Effector memory CD8-positive, alpha-beta T cell (primary cell): ENCODE measurements around the gene THAP7.

ENCODE experiments used
- ATAC-seq: fragments of 150-1000 bp; cut with Tn5 transposase; replicated peaks from 2 replicates; pipeline ENCODE4 v1.10.0; 2021; ENCODE audit warnings: mild to moderate bottlenecking, moderate library complexity
- DNase-seq, 3 experiments: peaks; one replicate each; pipeline ENCODE4 v3.0.0; 2021
- H3K27ac Mint-ChIP-seq, 2 donors: one replicate each; pipeline ENCODE4 v1.8.0; 2022; ENCODE audit warnings: mild to moderate bottlenecking in 2 of 2, mixed read lengths in 2 of 2, moderate library complexity in 2 of 2
- H3K27me3 Mint-ChIP-seq, 2 donors: one replicate each; pipeline ENCODE4 v1.8.0; 2022; ENCODE audit warnings: mixed read lengths in 2 of 2
- H3K36me3 Mint-ChIP-seq: one replicate; pipeline ENCODE4 v1.8.0; 2022; ENCODE audit warnings: mild to moderate bottlenecking, moderate library complexity, mixed read lengths; ENCODE audit not compliant: insufficient read depth
- H3K4me1 Mint-ChIP-seq, 2 donors: one replicate each; pipeline ENCODE4 v1.8.0; 2022; ENCODE audit warnings: low read depth in 2 of 2, mixed read lengths in 2 of 2
- H3K4me3 Mint-ChIP-seq, 2 donors: one replicate each; pipeline ENCODE4 v1.8.0; 2022; ENCODE audit warnings: mild to moderate bottlenecking in 2 of 2, mixed read lengths in 2 of 2, moderate library complexity in 2 of 2
- H3K9me3 Mint-ChIP-seq, 2 donors: one replicate each; pipeline ENCODE4 v1.8.0; 2022; ENCODE audit warnings: mixed read lengths in 2 of 2

The THAP7 gene

DNA sequence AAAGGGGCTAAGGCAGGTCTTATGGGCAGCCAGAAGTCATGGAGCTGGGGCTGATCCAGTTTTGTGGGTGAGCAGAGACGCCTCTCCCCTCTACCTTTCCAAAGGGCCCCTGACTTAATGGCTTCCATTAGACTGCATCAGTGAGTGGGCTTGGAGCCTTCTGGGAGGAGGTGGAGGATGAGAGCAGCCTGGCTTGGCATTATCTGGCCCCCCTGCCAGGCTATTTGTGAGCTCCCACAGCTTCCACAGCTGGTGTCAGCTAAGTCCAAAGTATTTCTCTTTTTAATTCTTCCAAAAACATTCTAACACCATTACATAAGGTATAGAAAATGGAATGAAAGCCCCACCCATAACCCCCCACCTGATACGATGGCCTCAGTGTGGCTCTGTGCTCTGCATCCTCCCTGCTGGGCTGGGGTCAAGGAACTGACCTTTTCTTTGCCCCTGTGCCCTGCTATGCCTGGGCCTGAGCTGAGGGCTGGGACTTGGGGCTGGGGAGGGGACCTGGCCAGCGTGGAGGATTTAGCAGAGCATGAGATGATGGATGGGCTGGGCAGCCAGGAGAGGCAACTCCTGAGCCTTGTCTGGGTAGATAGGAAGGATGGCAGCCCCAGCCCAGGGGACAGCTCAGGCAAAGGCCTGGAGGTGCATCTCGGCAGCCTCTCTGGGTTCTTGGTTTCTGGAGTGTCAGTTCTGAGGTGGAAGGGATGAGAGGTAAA lies 30.8 kb downstream of the THAP7 start:
- H3K36me3 Mint-ChIP-seq = no peaks in the 10 kb centered on the region
- DNase-seq = no peak
- peaks cover 6 to 21% of the 10 kb centered on the region in 2 donors for H3K27me3 Mint-ChIP-seq
- H3K9me3 Mint-ChIP-seq = no peaks in the 10 kb centered on the region
- H3K4me1 Mint-ChIP-seq = no peaks in the 10 kb centered on the region
- ATAC-seq = no peak
- peak overlapping the region in 1 of 2 donors; percentile 46 for H3K27ac Mint-ChIP-seq
- H3K4me3 Mint-ChIP-seq = no peak overlapping the region

DNA sequence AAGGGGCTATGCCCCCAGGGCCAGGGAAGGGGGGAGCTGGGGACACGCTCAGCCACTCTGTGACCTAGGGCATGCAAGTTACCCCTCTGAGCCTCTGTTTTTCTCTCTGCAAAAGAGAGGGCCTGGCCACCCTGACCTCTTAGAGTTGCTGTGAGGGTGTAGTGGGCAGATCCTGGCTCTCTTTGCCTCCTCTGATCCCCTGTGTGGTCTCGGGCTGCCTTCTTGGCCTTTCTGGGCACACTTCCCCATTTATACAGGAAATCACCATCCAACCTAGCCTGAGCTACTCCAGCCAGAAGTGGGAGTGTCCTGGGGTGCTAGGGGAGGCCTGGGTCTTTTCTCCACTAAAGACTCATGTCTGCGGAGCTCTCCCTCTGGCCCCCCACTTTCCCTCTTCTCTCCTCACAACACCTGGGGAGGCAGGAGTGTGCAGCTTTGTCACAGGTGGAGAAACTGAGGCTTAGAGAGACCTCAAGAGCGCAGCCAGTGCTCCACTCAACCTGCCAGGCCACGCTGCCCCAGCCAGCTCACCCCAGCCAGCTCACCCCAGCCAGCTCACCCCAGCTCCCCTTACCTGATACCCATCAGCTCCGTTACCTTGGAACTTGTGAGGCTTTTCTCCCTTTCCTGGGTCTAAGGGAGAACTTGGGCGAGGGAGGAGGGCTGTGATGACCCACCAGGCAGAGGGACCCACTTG lies 33.5 kb downstream of the THAP7 start:
- ATAC-seq = no peak

DNA sequence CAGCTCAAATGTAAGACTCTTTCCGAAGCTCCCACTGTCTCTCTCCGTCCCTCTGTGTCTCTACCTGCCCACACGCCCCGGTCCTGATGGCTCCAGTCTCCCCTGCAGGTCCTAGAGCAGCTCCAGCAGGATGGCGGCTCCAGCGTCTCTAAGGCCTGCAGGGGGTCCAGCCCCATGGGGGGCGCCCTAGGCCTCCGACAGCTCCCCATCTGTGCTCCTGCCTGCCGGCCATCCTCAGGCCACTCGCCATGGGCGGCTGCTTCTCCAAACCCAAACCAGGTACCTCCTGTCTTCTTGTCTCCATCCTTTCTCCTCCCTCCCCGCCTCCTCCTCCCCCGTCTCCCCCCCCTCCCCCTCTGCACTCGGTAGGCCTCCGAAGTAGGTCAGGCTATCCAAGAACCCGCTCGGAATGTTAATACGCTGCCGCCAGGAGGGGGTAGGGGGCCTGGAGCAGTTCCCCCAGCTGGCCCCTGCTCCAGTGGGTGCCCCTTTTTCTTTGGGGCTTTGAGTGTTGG lies 34.2 kb downstream of the THAP7 start:
- Mint-ChIP-seq H3K27me3 (peaks cover 14 to 22% of the 10 kb centered on the region in 2 donors), H3K36me3 (no peaks in the 10 kb centered on the region), H3K4me3 (no peak overlapping the region), H3K4me1 (peaks cover 5 to 8% of the 10 kb centered on the region in 2 donors), H3K27ac (no peak overlapping the region), H3K9me3 (no peaks in the 10 kb centered on the region)
- ATAC-seq (no peak), DNase-seq (no peak)

More for the DNA sequence above, 33.5 kb downstream of the THAP7 start:
- Mint-ChIP-seq H3K4me1 (peaks cover 5 to 8% of the 10 kb centered on the region in 2 donors), H3K27me3 (peaks cover 12 to 15% of the 10 kb centered on the region in 2 donors), H3K9me3 (no peaks in the 10 kb centered on the region), H3K4me3 (no peak overlapping the region), H3K27ac (no peak overlapping the region), H3K36me3 (no peaks in the 10 kb centered on the region)
- DNase-seq = no peak

DNA sequence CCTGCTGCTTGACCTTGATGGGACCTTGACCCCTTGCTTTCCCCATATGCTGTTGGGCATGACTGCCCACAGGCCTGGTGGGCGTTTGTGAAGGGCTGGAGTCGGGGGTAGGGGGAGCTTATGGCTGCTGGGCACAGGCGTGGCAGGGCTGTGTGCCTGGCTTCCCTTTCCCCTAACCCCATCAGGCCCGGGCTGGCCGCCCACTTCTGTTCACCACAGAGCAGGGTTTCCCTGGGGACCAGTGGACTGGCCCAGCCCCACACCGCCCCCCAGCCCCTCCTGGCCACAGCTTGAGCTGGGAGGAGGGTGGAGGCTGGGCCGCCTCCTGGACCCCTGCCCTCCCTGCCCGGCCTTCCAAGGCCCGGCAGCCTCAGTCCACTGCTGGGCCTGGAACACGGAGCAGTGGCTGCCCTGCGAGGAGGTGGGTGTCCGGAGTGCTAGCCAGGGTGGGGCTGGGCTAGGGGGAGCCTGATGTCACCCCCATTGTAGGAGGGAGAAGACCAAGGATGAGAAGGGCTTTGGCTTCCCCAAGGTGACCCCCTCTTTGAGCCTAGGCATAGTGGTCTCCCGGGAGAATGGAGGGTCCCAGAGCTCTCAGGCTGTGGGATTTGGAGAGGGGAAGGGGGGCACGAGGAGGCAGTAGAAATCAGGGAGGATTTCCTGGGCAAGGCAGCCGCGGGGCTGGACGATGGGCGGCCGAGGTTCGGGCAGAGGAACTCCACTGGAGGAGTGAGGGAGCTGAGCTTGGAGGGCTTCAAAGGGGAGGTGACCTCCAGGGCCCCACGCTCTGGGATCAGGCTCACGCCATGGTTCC lies 34.8 kb downstream of the THAP7 start, which contains the start of gene AIFM3:
Gene AIFM3 (plus strand): TSS at position 373 of the 814 bp plus-strand sequence. CDS start 690 bp downstream, outside the sequence.
- Mint-ChIP-seq H3K4me1 (peaks cover 5 to 8% of the 10 kb centered on the region in 2 donors), H3K27me3 (peaks cover 14 to 22% of the 10 kb centered on the region in 2 donors), H3K36me3 (no peaks in the 10 kb centered on the region), H3K9me3 (no peaks in the 10 kb centered on the region), H3K27ac (no peak within 1 kb of the TSS), H3K4me3 (peak within 1 kb of the TSS in 1 of 2 donors; percentile 55)
- ATAC-seq (no peak), DNase-seq (no peak)

DNA sequence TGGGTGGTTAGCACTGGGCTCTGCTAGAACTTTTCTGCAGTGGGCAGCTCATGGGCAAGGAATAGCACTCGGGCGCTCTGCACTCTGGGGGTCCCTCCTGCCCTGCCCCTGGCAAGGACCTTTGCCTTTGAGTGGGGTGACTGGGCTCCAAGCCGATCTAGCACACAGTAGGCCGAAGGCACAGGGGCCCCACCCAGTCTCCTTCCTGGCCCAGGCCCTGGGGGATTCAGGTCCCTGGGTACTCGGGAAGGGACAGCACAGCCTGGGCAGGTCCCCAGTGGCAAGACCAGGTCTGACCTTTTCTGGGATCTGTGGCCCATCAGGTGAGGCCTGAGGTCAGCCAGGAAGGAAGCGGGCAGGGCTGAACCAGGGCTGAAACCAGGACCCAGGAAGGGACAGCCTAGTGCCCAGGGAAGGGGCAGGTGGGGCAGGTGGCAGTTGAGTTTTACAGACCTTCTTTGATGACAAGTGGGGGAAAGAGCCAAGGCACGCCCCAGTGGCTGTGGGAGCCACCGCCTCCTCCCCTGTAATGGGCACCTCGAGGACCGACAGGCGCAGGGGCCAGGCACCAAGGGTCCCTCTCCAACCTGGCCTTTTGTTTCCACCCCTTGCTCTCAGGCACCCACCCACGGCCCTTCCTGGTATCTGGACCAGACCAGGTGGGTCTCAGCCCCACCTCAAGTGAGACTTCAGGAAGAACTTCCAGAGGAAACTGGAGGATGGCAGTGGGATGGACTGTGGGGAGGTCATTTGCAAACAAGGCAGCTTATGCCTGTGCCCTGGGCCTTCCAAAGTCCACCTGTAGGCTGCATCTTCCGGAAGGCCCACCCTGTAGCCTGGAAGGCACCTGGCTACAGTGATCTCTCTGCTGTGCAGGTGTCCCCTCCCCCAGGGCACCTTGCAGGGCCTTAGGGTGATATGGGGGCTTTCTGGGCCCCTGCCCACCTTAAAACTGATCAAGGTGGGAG lies 35.7 kb downstream of the THAP7 start:
- no peaks in the 10 kb centered on the region for H3K36me3 Mint-ChIP-seq
- no peak for ATAC-seq
- no peak overlapping the region for H3K27ac Mint-ChIP-seq
- peaks cover 5 to 8% of the 10 kb centered on the region in 2 donors for H3K4me1 Mint-ChIP-seq
- H3K9me3 Mint-ChIP-seq = no peaks in the 10 kb centered on the region
- peak overlapping the region; percentile 43 to 55 for H3K4me3 Mint-ChIP-seq
- H3K27me3 Mint-ChIP-seq = peaks cover 14 to 22% of the 10 kb centered on the region in 2 donors
- no peak for DNase-seq

DNA sequence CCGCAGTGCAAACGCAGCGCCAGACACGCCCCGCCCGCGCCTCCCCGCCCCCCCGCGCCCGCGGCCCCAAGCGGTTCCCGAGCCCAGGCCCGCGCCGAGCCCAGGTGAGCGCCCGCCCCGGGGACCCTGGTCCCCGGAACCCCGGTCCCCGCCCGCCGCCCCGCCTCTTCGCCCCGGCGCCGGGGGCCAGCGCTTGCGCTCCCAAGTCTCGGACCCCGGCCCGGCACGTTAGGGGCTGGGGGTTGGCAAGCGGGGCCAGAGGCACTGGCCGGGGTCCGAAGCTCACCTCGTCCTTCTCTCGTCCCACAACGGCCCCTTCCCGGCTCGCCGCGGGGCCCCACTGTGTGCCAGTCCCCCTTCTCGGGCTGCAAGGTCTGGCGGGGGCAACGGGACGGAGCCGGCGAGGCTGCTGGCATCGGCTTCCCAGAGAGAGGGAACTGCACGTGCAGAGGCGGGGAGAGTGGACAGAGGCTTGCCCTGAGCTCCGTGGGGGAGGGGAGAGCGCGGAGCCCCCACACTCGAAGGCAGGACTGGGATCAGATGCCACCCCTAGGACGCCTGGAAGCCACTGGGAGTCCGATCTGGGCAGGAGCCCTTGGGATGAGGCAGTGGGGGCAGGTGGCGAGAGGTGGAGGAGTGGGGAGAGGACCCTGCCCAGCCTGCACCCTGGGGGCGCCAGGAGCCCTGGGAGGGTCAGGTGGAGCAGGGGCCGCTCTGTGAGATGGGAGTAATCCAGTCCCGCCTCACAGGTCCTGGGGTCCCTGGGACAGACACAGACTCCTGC lies 36.6 kb downstream of the THAP7 start:
- H3K4me1 Mint-ChIP-seq = peaks cover 5 to 8% of the 10 kb centered on the region in 2 donors
- H3K27me3 Mint-ChIP-seq = peaks cover 16 to 24% of the 10 kb centered on the region in 2 donors
- peak overlapping the region; percentile 43 to 55 for H3K4me3 Mint-ChIP-seq
- DNase-seq (no peak), ATAC-seq (peak; percentile 51)
- no peaks in the 10 kb centered on the region for H3K36me3 Mint-ChIP-seq
- no peak overlapping the region for H3K27ac Mint-ChIP-seq
- H3K9me3 Mint-ChIP-seq = no peaks in the 10 kb centered on the region

DNA sequence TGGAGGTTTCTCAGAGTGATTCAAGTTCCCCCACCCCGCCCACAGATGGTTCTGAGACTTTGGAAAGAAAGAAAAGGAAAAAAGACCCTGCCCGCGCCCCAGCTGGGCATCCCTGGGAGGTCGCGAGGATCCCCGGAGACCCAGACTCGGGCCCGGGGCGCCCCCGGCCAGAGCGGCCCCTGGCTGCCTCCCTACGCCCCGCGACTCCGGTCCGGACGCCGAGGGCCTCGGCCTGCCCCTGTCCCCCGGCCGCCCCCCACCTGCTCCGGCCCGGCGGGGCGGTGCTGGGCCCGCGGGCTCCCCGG lies 37.2 kb downstream of the THAP7 start:
- Mint-ChIP-seq H3K9me3 (no peaks in the 10 kb centered on the region), H3K27me3 (peaks cover 20 to 29% of the 10 kb centered on the region in 2 donors), H3K4me3 (peak overlapping the region; percentile 76 to 79), H3K4me1 (peaks cover 5 to 8% of the 10 kb centered on the region in 2 donors), H3K27ac (peak overlapping the region in 1 of 2 donors; percentile 49), H3K36me3 (no peaks in the 10 kb centered on the region)
- DNase-seq = no peak
- ATAC-seq = no peak

DNA sequence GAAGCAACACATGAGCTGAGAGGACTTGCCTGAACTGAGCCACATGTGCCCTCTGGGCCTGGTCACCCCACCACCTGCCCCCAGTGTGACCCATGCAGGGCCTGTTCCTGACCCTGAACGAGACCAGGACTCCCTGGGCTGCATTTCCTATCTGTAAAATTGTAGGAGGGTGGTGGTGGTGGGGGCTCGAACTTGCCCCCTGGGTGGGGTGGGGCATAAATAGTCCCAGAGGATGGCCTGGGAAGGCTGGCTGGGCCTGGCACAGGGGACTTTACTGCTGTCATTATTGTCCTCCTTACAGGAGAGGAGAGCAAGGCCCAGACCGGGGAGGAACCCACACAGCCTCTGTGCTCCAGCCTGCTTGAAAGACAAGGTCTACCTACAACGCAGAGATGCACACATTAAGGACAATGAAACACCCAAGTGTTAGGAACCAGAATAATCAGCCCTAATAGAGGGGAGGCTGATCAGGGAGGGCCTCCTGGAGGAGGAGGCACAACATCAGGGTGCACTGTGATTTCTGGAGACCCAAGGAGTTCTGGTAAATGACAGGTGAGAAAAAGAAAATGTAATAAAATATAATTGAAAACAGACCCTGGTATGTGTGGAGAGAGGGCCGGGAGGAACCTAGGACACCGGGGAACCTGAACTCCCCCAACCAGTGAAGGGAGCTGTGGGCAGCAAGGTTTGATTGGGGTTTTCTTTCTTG lies 37.7 kb downstream of the THAP7 start:
- Mint-ChIP-seq H3K27ac (peak overlapping the region in 1 of 2 donors; percentile 49), H3K9me3 (no peaks in the 10 kb centered on the region), H3K4me3 (peak overlapping the region; percentile 76 to 79), H3K36me3 (no peaks in the 10 kb centered on the region), H3K4me1 (peaks cover 5 to 8% of the 10 kb centered on the region in 2 donors), H3K27me3 (peaks cover 20 to 29% of the 10 kb centered on the region in 2 donors)
- ATAC-seq = peak; percentile 8
- no peak for DNase-seq

DNA sequence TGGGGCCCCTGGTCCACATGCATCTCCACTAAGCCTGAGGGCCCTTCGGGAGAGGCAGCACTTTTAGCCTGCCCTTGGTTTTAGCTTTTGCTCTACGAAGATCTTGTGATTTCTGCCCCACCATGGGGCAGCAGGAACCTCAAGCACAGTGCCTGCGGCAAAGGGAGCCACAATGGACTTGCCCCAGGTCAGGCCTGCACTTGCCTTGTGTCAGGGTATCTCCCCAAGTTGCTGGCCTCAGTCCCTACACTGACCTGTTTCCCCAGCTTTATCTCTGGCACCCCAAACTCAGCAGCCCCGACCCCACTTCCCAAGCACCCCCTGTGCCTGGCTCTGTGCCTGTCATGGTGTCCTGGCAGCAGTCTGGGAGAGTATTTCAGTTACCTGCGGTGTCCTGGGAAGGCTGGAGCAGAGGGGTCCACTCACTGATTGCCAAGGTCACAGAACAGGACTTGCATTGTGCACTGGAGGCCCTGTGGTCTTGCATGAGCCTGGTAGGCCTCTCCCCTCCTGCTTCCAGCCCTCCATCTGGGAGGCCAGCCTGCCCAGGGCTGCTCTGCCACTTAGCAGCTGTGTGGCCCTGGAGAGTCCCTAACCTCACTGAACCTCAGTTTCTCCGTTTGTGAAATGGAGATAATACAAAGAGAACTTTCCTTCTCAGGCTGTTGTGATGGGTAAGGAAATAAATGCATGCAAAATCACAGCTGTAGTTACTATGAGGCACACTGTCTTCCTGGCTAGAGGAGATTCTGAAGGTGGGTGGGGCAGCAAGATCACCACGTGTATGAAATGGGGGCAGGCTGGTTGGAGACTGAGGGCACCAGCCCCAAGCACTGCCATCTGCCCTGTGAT lies 38.5 kb downstream of the THAP7 start:
- Mint-ChIP-seq H3K27ac (peak overlapping the region in 1 of 2 donors; percentile 49), H3K4me1 (peaks cover 5 to 8% of the 10 kb centered on the region in 2 donors), H3K4me3 (peak overlapping the region in 1 of 2 donors; percentile 79)

DNA sequence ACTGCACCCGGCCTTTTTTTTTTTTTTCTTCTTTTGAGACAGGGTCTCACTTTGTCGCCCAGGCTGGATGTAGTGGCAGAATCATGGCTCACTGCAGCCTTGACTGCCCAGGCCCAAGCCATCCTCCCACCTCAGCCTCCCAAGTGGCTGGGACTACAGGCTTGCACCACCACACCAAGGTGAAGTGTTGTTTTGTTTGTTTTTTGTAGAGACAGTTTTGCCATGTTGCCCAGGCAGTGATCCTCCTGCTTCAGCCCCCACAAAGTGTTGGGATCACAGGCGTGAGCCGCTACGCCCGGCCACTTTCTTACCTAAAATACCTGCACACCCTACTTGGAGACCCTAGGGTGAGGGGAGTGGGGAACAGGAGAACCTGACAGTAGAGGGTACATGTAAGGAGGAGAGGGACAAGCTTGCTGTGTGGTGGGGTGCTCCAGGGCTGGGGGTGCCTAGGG lies 39.4 kb downstream of the THAP7 start:
- Mint-ChIP-seq H3K9me3 (no peaks in the 10 kb centered on the region), H3K4me3 (no peak overlapping the region), H3K36me3 (peaks cover 2% of the 10 kb centered on the region), H3K4me1 (peaks cover 5 to 13% of the 10 kb centered on the region in 2 donors), H3K27me3 (peaks cover 29 to 41% of the 10 kb centered on the region in 2 donors), H3K27ac (no peak overlapping the region)
- DNase-seq (no peak), ATAC-seq (no peak)

More for the DNA sequence above, 38.5 kb downstream of the THAP7 start:
- DNase-seq (no peak), ATAC-seq (no peak)
- Mint-ChIP-seq H3K36me3 (no peaks in the 10 kb centered on the region), H3K27me3 (peaks cover 21 to 32% of the 10 kb centered on the region in 2 donors), H3K9me3 (no peaks in the 10 kb centered on the region)
